NCI-H2171 treated with DMSO at 0.1 percent for 48 hours (cell line): ENCODE results near the gene PNISR.
"Not testable (repeated sequence)": the region's sequence is repeated elsewhere in the genome, so short reads cannot be mapped to it uniquely, and the experiment has no call there.

Source experiments
- DNase-seq: peaks from one replicate; lab custom pipeline; 2025; lab: John Stamatoyannopoulos, UW

The PNISR gene, protein sequence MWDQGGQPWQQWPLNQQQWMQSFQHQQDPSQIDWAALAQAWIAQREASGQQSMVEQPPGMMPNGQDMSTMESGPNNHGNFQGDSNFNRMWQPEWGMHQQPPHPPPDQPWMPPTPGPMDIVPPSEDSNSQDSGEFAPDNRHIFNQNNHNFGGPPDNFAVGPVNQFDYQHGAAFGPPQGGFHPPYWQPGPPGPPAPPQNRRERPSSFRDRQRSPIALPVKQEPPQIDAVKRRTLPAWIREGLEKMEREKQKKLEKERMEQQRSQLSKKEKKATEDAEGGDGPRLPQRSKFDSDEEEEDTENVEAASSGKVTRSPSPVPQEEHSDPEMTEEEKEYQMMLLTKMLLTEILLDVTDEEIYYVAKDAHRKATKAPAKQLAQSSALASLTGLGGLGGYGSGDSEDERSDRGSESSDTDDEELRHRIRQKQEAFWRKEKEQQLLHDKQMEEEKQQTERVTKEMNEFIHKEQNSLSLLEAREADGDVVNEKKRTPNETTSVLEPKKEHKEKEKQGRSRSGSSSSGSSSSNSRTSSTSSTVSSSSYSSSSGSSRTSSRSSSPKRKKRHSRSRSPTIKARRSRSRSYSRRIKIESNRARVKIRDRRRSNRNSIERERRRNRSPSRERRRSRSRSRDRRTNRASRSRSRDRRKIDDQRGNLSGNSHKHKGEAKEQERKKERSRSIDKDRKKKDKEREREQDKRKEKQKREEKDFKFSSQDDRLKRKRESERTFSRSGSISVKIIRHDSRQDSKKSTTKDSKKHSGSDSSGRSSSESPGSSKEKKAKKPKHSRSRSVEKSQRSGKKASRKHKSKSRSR

DNA sequence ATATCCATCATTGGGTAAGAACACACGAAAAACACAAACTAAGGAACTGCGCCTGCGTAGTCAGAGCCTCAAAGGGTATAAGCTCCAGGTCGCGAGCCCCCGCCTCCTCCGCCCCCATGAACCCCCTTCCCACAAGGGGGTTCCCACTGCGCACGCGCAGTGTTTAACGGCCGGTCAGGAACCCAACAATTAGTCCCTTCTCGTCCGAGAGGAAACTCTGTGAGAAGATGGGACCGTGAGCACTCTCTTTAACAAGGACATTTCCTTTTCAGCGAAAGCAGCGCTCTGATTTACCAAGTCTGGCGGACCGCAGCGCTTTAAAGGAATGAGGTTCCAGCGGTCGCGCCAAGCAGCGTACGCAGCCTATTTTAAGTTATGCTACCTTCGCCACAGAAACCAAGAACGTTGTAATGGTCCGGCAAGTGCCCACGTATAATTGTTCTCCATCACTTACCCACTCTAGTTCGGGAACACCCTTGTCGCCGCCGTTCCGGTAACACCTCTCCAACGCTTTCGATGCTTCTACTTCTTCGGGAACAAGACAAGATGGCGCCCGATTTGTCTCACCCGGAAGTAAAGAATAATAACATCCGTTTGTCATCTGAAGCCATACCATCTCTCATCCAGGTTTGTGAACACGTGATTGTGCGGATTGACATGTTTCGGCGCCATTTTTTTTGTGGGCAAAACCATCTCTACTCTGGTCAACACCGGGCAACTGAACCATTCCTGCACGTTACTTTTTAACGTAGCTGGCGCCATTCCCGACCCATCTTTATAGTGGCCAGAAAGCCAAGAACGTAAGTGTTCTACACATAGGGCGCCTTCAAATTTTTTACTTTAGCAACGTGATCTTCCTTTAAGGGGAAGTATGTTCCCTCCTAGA, at the start of gene PNISR:
Gene PNISR (minus strand): TSS at position 548 of the 886 bp plus-strand sequence. CDS start 10,649 bp downstream, outside the sequence.
- DNase-seq, result peak; percentile 98

DNA sequence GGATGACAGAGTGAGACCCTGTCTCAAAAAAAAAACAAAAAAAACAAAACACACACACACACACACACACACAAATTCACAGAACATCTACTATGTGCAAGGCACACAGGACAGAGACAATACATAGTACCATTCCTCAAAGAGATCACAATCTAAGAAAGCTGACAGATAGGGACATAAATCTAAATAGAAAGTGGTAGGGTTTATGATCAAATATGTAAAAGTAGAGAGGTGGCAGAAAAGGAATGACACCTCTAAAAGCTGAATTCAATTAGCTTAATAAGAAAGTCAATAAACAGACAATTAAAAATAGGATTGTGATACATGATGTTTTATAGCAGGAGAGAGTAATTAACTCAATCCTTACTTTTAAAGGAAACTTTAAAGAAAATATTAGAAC, 48.6 kb upstream of the PNISR start:
- no peak for DNase-seq

DNA sequence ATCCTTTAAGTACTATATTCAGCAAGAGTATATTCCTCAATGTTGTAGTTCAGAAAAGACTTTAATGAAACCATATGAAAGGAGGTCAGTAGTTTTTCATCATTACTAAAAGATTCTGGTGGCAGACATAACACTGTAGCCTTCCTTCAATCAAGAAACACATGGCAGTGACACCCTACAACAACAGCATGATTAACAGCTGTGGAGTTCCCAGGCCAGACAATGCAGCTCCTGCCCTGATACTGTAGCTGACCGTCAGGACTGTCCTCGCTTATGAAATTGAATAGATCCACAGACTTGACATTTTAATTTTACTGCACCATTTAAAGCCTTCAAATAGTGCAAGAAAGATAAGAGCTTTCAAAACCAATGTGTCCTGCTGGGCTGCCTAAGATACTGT, 46.5 kb upstream of the PNISR start:
- no peak for DNase-seq

DNA sequence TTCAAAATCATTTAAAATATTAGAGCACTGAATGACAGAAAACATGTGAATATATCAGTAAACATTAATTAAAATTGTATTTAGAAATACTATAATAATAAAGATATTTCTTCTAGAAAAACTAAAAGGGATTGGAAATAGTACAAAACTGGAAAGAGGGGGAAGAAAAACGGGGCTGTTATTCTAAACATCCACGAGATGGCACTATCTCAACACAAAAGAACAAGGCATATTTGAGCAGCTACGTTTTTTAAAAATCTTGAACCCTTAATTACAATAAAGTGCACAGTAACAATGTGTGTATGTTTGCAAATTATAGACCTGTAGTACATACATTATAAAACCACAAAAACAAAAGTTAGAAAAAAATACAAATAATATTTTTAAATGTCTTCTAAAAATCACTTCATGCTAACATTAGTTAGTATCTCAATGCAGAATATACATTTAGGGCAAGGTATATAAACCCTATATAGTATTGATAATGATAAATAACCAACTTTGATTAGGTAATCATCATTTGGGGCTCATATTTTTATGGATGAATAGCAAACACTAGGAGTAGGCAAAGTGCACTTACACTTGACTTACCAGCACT, 42.5 kb upstream of the PNISR start:
- DNase-seq, result peak; percentile 59

DNA sequence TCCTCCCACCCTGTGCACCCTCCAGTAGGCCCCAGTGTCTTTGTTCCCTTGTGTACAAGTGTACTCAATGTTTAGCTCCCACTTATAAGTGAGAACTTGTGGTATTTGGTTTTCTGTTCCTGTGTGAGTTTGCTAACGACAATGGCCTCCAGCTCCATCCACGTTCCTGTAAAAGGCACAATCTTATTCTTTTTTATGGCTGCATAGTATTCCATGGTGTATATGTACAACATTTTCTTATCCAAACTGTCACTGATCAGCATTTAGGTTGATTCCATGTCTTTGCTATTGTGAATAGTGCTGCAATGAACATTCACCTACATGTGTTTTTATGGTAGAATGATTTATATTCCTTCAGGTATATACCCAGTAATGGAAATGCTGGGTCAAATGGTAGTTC, 34.0 kb upstream of the PNISR start:
- not testable (repeated sequence) for DNase-seq

DNA sequence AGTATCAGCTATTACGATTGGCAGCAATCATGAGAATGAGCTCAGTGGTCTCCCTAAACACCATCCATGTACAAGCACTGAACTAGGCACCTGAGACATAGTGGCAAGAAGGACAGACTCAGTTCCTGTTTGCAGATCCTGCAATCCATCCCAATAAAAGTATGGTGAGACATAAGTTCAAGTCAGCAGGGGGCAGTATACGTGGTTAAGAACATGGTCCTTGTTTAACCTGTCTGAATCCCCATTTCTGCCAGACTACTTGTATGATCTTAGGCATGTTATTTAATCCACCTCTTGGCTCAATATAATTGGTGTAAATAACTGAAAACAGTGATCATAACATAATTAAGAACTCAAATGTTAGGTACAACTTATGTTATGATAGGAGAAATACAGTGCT, 33.2 kb upstream of the PNISR start:
- DNase-seq, result peak; percentile 4

DNA sequence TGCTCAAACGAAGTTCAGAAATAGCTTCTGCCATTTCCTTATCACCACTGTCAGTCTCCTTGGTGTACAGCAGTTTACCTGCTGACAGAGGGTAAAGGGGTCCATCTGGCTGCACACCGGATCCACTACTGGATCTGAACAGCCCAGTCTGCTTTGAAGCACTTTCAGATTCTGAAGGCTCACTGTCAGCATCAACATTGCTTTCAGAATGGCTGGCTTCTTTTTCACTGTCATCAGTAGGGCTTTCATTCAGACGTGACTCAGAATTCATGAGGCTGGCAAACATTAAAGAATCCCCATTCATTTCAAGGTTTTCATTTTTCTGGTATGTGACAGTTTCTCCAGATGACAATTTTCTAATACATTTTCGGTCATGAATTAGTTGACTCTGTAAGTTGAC, 21.0 kb upstream of the PNISR start:
- DNase-seq, result no peak

DNA sequence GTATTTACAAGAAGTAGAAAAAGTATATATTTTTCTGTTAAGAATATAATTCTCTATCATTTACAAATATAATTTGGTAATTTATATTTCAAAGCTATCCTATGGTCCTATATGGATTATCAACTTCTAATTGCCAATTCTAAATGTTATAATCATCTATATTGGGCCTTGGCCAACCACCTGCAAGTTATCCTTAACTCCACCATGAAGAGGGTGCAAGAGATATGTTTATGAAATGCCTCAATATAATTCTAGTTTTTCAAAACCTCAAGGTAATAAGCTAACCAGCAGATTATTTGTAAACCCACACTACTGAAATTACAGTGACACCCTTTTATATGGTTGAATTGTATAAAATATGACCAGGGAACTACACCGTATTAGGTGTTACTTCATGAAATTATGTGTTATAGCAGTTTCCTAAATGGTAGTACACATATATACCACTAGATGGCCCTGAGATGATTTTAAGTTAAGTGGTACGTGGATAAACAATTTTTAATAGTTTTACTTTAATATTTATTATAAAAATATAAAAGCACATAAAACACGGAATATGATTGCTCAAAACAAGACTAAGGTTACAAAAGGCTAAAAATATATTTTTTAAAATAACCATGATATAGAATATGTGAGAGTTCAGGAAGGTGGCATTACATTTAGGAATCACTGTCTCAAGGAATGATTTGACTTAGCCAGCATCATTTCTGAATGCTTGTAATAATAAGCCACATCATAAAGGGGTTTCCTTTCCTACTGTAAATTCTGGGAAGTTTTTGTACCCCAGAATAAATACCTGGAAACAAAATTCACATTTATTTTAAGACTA, 9.8 kb upstream of the PNISR start:
- peak; percentile 34 for DNase-seq

DNA sequence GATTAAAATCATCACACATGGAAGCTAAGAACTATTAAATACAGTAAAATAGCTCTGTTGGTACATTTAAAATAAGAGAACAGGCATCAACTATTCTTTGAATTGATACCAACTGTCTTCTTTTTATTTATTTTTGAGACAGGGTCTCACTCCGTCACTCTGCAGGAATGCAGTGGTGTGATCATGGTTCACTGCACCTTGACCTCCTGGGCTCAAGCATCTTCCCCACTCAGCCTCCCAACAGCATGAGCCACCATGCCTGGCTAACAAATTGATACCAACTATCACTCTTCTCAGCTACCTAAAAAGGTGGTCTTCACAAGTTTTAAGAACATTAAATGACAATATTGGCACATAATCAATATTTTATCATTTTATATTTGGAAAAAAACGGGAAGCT, 7.8 kb upstream of the PNISR start:
- DNase-seq, result no peak

DNA sequence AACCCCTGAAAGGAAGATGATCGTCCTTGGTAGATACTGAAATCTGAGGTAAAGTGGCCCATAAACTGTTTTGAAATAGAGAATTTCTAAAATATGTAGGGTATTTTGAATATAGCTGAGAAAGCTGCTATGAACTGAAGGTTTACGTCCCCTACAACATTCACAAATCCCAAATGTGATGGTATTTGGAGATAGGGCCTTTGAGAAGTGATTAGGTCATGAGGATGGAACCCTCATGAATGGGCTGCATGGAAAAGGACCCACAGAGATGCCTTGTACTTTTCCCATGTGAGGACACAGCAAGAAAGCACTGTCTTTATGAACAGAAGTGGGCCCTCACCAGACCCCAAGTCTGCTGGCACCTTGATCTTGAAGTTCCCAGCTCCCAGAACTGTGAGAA, 6.8 kb upstream of the PNISR start:
- no peak for DNase-seq

DNA sequence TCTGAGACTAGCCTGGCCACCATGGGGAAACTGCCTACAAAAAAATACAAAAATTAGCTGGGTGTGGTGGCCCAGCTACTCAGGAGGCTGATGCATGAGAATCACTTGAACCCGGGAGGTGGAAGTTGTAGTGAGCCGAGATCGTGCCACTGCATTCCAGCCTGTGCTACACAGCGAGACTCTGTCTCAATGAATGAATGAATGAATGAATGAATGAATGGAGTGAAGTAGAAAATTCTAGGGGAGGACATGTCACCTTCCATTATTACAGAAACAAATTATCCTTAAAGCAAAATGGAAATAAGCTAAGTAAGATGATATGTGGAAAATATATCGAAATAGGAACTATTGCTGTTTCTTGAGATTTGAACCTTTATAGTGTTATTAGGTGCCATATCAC, 2.9 kb upstream of the PNISR start:
- no peak for DNase-seq

DNA sequence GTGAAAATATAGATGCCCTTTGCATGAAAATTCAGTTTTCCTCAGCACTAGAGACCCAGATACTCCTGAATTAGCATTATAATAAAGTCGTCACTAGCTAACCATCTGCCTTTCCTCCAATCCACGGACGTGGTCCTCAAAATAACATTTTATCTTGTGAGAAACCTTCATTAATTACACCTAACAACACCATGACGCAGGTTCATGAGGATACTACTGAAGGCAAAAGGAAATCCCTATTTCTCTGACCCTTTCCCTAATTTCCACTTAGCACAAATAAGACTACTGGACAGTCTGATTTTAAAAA, 1.3 kb upstream of the PNISR start:
- no peak for DNase-seq

DNA sequence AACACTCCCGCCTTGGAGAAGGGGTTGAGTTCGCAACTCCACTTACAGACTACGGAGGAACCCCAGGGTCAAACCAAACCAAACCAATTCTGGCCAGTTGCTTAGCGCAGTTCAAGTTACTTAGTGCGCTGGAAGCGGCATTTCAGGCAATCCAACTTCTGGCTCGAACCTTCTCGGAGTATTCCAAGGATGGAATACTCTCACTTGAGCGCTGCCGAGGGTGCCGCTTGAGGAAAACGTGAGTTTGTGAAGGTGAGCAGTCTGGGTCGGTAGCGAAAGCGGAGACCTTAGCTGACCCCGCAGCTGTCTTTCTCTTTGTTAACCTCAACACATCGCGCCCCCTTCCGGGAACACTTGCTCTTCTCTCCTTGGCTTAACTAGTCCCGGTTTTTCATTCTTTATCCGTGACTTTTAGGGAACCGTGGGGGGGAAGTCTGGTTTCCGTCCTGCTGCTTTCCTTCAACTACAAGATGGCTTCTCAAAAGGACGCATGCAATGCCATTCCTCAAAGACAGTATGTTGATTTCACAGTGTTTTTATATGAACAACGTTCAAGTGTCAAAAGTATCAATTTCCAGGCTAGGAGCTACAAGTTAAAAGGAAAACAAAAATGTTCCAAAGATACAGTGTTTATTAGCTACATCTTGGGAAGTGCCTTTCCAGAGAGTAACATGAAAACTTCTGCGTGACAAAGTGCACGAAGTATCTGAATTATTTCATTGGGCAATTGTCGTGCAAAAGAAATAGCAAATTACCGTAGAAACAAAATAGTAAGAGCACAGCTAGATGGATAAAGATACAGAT, 741 bp upstream of the PNISR start:
- DNase-seq, result peak; percentile 91

DNA sequence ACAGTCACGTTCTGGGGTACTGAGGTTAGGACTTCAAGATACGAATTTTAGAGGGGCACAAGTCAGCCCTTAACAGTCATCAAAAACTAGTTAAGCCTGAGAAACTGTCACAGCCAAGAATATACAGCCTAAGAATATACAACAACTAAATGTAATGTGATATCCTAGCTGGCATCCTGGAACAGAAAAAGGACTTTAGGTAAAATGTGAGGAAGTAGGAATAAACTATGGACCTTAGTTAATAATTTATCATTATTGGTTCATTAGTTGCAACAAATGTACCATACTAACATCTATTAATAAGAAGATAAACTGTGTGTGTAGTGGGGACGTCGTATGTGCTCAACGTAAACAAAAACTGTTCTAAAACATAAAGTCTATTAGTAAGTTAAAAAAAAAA, 1.1 kb downstream of the PNISR start:
- no peak for DNase-seq

DNA sequence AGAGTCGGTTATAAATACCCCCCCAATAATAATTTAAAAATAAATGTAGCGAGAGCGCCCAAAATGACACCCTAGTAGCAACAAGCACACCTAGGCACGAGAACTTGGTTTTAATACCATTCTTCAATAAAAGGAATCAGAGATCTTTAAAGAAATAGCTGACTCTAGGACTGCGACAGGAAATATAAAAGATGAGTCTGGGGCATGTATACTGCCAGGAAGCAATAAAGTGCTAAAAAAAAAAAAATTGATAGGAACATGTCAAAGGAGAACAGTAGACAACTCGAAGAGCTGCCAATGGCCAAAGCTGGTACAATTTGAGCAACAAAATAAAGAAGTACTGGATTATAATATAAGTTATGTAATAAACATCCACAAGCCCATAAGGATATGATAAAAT, 2.2 kb downstream of the PNISR start:
- DNase-seq, result no peak

DNA sequence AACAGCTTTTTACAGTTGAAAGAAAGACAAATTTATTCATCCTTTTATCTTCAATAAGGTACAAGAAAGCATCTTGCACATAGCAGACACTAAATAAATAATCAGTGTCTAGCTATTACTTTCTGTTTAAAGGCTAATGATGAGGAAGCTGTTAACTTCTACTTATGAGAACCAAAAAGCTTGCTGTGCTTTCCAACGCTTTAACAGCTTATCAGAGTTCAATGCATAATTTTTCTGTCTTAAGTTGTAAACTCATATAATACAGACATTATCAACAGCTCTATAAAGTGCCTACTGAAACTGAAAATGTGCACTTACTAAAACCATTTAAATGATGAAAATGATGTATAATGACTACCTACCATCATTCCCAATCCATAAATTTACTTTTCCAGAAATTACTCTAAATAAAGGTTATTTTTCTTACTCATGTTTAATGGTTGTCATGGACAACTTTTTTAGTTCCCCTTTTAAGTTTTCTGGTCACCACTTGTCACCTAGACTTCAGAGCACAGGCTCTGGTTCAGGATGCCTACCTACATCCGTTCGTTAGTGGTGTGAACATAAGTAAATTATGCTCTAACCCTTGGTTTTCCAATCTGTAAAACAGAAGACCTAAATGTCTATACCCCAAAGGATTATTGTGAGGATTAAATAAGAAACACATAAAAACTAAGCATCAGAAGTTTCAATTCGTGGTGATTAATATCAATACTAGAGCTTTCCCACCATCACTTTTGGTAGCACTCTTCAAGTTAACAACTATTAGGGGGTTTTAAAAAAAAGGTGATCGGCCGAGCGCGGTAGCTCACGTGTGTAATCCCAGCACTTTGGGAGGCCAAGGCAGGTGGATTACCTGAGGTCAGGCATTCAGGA, 8.0 kb downstream of the PNISR start:
- no peak for DNase-seq

DNA sequence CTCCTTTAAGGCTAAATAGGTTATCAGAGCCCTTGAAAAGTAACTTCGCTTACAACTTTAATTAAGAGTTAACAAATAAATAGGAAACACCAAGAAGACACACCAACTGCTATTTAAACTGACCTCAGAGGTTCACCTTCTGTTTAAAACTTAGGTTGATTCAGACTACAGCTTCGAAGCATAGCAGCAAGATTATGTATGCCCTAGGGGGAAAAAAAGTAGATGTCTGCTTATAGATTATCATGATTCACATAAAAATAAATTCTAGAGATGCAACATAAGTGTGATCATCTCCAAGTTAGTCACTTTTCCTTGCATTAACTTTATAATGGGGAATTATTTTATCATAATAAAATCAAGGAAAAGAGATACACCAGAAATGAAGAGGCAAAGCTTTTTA, 8.9 kb downstream of the PNISR start:
- DNase-seq, result no peak

DNA sequence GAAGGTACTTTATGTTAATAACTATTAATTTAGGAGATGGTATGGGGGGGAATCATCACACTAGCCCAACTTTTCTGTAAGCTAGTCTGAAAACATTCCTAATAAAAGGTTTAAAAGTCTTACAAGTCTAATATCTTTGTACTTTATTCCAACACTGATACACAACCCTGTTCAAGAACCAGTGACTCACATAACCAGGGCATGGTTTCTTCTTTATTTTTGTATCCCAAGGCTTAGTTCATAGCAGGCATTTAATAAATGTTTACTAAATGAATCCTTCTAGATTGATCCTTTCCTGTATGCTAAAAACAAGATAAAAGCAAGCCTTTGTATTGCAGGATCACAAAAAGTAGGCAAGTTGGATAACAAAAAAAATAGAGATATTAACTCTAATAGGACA, 9.7 kb downstream of the PNISR start:
- no peak for DNase-seq

DNA sequence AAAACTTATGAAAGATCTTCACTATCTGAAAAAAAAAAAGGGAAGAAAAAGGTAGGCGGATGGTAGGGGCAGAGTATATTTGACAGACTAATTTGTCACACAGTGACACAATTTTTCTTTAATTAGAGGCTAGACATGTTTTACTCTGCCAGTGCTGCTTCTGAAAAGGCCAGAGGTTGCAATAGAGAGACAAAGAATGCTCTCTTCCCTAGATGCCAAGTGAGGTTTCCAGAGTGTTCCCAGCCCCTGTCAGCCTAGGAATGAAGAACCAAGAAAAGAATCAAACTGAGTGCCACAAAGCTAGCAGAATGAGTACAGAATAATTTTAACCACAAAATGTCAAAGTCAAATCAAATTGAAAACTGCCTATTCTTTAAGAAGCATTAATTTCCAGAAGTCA, 13.0 kb downstream of the PNISR start:
- DNase-seq, result no peak
